ENCODE data around the gene DMD. TPM values are rescaled to one million over a fixed set of nuclear protein-coding genes. Genes with fewer than 3 reads are reported as not detected.

Gene DMD
- total and polyA plus RNA-seq, 2 donors from 2014 or later = 4.2 to 17.9 TPM

GRCh38 chrX:33183361-33183760 is 28.0 kb downstream of the DMD start:
- Histone ChIP-seq H3K9ac (ENCODE audit: low read length in 3 of 3) (no peak overlapping the region), H3K27ac (ENCODE audit: low read depth in 2 of 2, low read length in 2 of 2) (no peak overlapping the region)
- no peak for FAIRE-seq

GRCh38 chrX:33178690-33179089 is 32.7 kb downstream of the DMD start:
- no peak for FAIRE-seq

More at GRCh38 chrX:33183361-33183760, 28.0 kb downstream of the DMD start:
- H3K4me1 ChIP-seq (ENCODE audit: control insufficient read depth in 2 of 3, insufficient read depth in 2 of 3, low read depth in 1 of 3, low read length in 3 of 3) = no peaks in the 10 kb centered on the region
- intact Hi-C loops (cut with DNase I) = no loop called here
- H3K9me3 ChIP-seq (ENCODE audit: control insufficient read depth in 2 of 3, insufficient read depth in 1 of 3, low read length in 3 of 3) = no peaks in the 10 kb centered on the region
- no peak for TF ChIP-seq CTCF (IDR thresholded peaks at IDR 0.05; ENCODE audit: borderline replicate concordance, extremely low read depth, insufficient read depth)
- H3K27me3 ChIP-seq (ENCODE audit: control insufficient read depth, insufficient read depth, low read length) = no peaks in the 10 kb centered on the region
- no peak overlapping the region for H3K4me3 ChIP-seq (ENCODE audit: low read length in 3 of 3)
- H3K36me3 ChIP-seq (ENCODE audit: control insufficient read depth in 2 of 3, insufficient read depth in 3 of 3, low read length in 3 of 3) = no peaks in the 10 kb centered on the region
- DNase-seq = peak in 4 of 5 donors; percentile 9 to 57 (median 27)

GRCh38 chrX:33178218-33178617 is 33.1 kb downstream of the DMD start:
- TF ChIP-seq CTCF (IDR thresholded peaks at IDR 0.05; ENCODE audit: borderline replicate concordance, extremely low read depth, insufficient read depth) = no peak
- DNase-seq = no peak
- intact Hi-C loops (cut with DNase I) = no loop called here
- Histone ChIP-seq H3K9ac (ENCODE audit: low read length in 3 of 3) (no peak overlapping the region), H3K4me1 (ENCODE audit: control insufficient read depth in 2 of 3, insufficient read depth in 2 of 3, low read depth in 1 of 3, low read length in 3 of 3) (no peaks in the 10 kb centered on the region), H3K36me3 (ENCODE audit: control insufficient read depth in 2 of 3, insufficient read depth in 3 of 3, low read length in 3 of 3) (no peaks in the 10 kb centered on the region), H3K4me3 (ENCODE audit: low read length in 3 of 3) (no peak overlapping the region), H3K27ac (ENCODE audit: low read depth in 2 of 2, low read length in 2 of 2) (no peak overlapping the region), H3K9me3 (ENCODE audit: control insufficient read depth in 2 of 3, insufficient read depth in 1 of 3, low read length in 3 of 3) (no peaks in the 10 kb centered on the region), H3K27me3 (ENCODE audit: control insufficient read depth, insufficient read depth, low read length) (no peaks in the 10 kb centered on the region)
- no peak for FAIRE-seq

More at GRCh38 chrX:33178690-33179089, 32.7 kb downstream of the DMD start:
- Histone ChIP-seq H3K27ac (ENCODE audit: low read depth in 2 of 2, low read length in 2 of 2) (no peak overlapping the region), H3K27me3 (ENCODE audit: control insufficient read depth, insufficient read depth, low read length) (no peaks in the 10 kb centered on the region), H3K4me3 (ENCODE audit: low read length in 3 of 3) (no peak overlapping the region), H3K4me1 (ENCODE audit: control insufficient read depth in 2 of 3, insufficient read depth in 2 of 3, low read depth in 1 of 3, low read length in 3 of 3) (no peaks in the 10 kb centered on the region), H3K36me3 (ENCODE audit: control insufficient read depth in 2 of 3, insufficient read depth in 3 of 3, low read length in 3 of 3) (no peaks in the 10 kb centered on the region), H3K9ac (ENCODE audit: low read length in 3 of 3) (no peak overlapping the region), H3K9me3 (ENCODE audit: control insufficient read depth in 2 of 3, insufficient read depth in 1 of 3, low read length in 3 of 3) (no peaks in the 10 kb centered on the region)
- DNase-seq = no peak
- no peak for TF ChIP-seq CTCF (IDR thresholded peaks at IDR 0.05; ENCODE audit: borderline replicate concordance, extremely low read depth, insufficient read depth)
- intact Hi-C loops (cut with DNase I) = no loop called here

GRCh38 chrX:33175201-33175600 is 36.1 kb downstream of the DMD start:
- intact Hi-C loops (cut with DNase I) = no loop called here
- no peak for DNase-seq
- H3K9ac ChIP-seq (ENCODE audit: low read length in 3 of 3) = no peak overlapping the region
- no peaks in the 10 kb centered on the region for H3K36me3 ChIP-seq (ENCODE audit: control insufficient read depth in 2 of 3, insufficient read depth in 3 of 3, low read length in 3 of 3)
- no peaks in the 10 kb centered on the region for H3K4me1 ChIP-seq (ENCODE audit: control insufficient read depth in 2 of 3, insufficient read depth in 2 of 3, low read depth in 1 of 3, low read length in 3 of 3)
- no peak overlapping the region for H3K27ac ChIP-seq (ENCODE audit: low read depth in 2 of 2, low read length in 2 of 2)
- H3K4me3 ChIP-seq (ENCODE audit: low read length in 3 of 3) = no peak overlapping the region
- no peaks in the 10 kb centered on the region for H3K9me3 ChIP-seq (ENCODE audit: control insufficient read depth in 2 of 3, insufficient read depth in 1 of 3, low read length in 3 of 3)
- no peak for TF ChIP-seq CTCF (IDR thresholded peaks at IDR 0.05; ENCODE audit: borderline replicate concordance, extremely low read depth, insufficient read depth)
- FAIRE-seq = no peak
- H3K27me3 ChIP-seq (ENCODE audit: control insufficient read depth, insufficient read depth, low read length) = no peaks in the 10 kb centered on the region

Measured in kidney (tissue), 14 donors.